Colon (tissue), 2 donors: ENCODE results near the gene TTC17.
"Not testable (repeated sequence)": the region's sequence is repeated elsewhere in the genome, so short reads cannot be mapped to it uniquely, and the experiment has no call there.

Source experiments
- FAIRE-seq: peaks from 2 replicates; lab custom pipeline; 2012; peaks lifted over from hg19 to GRCh38; lab: Jason Lieb, UNC
- donor health status: control.
- donor health status: control.

The TTC17 gene

DNA sequence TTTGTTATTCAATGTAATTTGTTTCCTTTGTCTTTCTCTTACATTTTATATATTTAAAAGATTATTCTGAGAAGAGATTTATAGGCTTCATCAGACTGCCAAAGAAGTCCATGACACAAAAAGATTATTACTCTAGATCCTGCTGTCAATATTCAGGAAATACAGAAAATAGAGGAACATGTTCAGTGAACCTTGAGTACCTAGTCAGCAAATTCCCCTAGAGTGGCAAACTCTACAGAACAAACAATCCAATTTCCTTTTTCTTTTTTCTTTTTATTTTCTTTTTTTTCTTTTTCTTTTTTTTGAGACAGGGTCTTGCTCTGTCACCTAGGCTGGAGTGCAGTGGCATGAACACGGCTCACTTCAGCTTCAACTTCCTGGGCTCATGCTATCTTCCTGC is 23.9 kb downstream of the TTC17 start:
- FAIRE-seq: no peak

DNA sequence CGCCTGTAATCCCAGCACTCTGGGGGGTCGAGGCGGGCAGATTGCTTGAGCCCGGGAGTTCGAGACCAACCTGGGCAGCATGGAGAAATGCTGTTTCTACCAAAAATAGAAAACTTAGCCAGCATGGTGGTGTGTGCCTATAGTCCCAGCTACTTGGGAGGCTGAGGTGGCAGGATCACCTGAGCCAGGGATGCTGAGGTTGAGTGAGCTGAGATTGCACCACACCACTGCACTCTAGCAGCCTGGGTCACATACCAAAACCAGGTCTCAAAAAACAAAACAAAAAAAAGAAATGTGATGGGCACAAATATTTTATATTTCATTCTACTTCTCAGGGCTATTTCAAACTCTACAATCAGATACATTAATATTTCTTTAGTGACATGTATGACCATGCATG is 25.7 kb downstream of the TTC17 start:
- FAIRE-seq: no peak

DNA sequence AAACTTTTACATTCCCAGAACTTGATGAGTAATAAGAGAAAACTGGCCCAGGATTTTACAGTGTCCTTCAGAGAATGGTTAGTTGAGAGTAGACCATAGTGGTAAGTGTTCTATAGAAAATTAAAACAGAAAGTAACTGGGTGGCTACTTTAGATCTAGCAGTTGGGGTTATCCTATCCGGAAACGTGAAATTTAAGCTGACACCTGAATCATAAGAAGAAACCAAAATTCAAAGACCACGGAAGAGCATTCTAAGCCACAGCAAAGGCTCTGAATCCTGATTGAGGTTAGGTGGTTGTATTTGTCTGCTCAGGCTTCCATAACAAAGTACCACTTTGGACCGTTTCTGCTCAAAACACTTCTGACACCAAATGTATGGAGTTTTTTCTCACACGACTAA is 34.0 kb downstream of the TTC17 start:
- no peak for FAIRE-seq

DNA sequence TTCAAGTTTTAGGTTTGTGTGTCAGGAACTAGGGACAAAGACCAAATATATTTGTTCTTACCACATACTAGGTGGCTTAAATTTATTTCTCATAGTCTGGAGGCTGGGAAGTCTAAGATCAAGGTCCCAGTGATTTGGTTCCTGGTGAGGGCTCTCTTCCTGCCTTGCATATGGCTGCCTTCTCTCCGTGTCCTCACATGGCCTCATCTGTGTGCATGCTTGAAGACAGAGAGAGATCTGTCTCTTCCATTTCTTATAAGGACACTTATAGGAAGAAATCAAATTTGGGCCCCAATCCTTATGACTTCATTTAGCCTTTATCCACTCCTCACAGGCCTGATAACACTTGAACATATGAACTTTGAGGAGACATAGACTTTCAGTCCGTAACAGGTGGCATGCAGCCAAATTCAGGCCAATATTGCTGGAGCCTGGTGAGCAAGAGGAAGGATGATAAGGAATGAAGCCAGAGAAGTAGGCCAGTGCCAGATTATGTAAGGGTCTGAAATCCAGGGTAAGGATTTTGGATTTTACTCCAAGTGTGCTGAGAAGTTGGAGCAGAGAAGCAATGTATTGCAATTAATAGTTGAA is 35.1 kb downstream of the TTC17 start:
- no peak for FAIRE-seq

DNA sequence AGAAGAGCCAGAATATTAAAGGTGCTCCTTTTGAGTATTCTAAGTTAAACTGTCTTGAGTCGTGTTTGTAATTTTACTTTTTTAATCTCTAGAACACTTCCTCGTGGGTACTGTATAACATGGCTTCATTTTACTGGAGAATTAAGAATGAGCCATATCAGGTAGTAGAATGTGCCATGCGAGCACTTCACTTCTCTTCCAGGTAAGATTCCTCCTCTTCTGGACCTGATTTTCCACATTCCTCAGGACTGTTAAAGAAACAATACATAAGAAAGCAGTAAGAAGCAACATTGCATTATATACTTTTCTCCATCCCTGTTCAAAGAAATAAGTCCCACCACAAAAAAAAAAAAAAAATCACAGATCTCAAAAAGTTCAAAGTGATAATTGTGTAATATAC is 37.9 kb downstream of the TTC17 start:
- no peak for FAIRE-seq

DNA sequence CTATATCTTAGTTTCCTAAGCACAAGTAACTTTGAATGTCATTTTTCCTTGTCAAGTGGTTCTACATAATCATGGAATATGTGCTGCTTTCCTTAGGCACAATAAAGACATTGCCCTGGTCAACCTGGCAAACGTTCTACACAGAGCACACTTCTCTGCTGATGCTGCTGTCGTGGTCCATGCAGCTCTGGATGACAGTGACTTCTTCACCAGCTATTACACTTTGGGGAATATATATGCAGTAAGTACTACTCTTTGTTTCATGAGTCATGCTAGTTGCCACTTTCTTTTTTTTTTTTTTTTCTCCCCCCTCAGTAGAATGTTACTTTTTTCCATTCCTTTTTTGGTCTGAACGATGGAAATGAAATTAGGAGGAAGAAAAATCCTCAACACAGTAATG is 38.5 kb downstream of the TTC17 start:
- FAIRE-seq: no peak

DNA sequence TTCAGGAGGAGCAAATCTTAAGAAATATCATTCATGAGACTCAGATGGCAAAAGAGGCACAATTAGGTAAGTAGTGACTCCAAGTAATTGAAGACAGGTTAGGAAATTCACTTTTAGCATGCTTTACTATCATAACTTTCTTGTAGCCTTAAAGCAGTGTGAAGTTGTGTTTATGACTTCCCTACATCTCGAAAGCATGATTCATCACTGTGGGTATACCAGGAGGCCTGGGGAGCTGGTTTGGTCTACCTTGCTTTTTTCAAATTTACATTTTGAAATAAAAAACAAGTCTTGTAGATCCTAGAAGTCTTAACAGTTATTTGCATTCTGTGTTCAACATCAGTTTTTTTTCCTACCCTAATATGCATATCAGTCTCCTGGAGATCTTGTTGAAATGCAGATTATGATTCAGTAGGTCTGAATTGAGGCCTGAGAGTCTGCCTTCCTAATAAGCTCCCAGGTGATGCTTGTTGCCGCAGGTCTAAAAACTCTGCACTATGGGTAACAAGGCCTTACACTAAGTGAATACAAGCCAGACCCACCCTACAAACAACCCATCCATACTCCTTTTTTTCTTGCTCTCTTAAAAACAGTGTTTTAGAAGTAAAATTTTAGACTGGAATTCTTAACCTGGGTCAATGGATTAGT is 41.4 kb downstream of the TTC17 start:
- no peak for FAIRE-seq

DNA sequence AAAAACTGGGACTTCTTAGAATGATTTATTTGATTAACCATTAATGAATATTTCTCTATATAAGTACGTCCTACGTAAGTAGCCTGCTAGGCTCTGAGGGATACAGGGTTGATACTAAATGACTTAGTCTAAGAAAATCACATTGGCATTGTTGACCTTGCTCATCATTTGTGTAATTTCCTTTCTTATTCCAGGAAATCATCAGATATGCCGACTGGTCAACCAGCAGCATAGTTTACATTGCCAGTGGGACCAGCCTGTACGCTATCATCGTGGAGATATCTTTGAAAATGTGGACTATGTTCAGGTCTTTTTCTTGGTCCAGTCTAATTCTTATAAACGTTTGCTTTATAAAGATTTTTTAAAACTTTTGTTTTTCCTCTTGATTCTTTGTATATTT is 42.5 kb downstream of the TTC17 start:
- no peak for FAIRE-seq

DNA sequence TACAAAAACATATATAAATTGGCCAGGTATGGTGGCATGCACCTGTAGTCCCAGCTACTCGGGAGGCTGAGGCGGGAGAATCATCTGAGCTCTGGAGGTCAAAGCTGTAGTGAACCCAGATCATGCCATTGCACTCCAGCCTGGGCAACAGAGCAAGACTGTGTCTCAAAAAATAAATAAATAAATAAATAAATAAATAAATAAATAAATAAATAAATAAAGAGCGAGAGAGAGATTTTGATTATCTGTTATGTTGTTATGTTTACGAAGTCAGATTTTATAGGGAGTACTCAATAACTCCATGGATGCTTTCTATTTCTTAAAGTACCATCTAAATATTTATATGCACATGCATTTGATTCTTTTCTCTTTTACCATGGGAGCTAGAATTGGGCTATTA is 43.1 kb downstream of the TTC17 start:
- FAIRE-seq: not testable (repeated sequence)

DNA sequence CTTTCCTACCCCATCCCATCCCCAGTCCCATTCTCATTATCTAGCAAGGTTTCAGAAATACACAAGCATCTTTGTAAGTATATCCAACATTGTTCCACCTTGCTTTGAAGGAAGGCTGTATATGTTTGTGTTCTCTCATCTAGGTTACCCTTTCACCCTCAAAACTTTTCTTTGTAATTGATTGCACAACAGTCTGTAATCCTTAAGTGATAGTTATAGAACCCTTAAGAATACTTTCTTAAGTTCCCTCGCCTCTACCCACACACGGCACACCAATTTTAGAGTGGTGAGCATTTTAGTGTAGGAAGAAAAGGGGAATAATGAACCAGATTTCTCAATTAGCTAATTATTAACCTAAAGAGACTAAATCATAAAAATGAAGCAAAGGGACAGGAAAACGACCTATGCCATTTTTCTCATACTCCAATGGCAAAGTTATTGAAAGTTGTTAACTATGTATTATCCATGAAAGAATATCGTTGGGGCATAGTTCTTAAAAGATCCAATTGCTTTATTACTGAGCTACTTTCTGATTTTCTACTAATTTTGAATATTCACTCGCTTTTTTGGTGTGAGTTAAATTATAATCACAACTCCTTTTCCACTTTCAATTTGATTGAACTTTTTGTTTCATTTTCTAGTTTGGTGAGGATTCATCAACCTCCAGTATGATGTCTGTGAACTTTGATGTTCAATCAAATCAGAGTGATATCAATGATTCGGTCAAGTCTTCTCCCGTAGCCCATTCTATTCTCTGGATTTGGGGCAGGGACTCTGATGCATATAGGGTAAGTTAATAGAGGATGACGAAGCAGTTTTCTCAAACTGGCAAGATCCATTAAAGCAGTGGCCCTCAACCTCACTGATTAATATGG is 44.9 kb downstream of the TTC17 start:
- FAIRE-seq: no peak

DNA sequence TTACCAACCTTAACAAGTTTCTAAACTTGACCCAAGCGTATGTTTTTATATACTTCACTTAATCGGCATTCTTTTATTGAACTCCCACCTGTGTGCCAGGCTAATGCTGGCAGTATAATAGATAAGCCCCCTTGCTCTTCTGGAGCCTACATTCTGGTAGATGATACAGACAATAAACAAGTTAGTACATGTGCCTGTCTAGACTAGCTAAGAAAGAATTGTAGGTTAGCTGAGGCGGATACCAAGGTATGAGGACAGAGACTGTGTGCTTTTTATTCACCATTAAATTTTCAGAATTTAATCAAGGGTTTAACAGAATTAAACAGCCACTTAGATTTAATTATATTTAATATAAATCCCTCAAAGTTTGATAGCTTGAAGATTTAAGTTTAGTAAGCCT is 45.7 kb downstream of the TTC17 start:
- FAIRE-seq: no peak

DNA sequence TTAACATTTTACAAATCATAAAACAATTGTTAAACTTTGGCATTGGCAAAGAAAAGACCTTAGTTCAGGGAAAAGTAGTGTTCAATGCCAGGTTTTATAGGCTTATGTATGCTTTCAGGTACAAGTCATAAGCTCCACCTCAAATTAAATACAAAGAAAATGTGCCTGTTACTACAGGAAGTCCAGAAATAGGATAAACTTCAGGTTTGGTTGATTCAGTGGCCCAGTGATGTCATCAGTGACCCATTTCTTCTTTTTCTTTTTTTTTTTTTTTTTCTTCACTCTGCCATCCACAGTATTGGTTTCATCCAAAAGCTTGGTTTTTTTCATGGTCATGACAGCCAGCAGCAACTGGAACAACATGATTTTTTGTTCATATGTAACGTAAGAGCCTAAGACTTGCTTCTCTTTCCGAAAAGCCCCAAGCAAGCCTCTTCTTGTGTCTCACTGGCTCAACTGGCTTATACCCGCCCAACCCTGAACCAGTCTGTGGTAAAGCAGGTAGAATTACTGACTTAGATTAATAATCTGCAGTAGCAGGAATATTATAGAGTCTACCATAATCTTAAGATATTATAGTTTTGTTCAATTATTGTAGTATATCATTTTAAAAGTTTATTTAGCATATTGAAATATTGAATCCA is 46.2 kb downstream of the TTC17 start:
- no peak for FAIRE-seq

DNA sequence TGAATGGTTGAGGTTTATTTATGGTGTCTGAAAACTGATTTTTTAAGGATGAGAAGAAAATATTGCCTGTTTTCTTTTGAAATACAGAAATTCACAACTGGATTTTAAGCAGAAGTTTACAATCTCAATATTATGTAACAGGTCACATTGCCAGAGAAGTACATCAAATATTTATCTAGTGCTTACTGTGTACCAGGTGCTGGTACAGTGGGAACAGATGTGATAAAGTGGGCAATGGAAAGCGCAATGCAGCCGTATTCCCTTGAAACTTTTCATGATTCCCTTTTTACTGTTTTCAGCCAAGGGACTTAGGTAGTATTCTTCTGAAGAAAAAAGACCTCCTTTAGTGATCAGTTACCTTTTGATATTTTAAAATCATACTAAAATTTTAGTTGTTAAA is 49.6 kb downstream of the TTC17 start:
- FAIRE-seq: no peak

DNA sequence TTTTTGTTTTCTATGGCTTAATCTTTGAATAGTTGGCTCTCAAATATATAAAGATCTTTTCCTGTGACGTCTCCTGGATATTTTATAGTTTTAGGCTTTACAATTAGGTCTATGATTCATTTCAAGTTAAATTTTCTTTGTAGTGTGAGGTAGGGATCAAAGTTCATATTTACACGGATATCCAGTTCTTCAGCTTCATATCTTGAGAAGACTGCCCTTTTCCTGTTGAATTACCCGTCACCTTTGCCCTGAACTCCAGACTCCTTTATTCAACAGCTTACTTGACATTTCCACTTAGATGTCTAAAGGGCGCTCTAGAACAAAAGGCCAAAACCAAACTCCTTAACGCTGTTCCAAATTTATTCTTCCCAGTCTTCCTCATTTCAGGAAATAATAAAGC is 51.7 kb downstream of the TTC17 start:
- FAIRE-seq: peak; percentile 82

DNA sequence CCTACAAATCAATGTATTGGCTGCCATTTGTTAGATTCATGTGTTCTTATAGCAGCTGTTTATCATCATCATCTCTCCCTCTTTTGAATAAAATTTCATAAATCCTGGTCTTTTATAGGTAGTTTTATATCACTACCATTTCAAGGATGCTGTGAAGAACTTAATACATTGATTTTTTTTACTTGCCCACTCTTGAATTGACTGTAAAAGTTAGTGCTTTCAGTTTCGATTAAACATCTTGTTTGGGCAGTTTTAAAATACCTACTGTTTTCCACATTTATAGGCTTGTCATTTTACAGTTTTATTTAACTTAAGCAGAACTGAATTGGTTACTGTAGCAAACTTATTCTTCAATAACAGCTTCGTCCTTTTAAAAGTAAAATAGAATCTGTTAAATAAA is 59.5 kb downstream of the TTC17 start:
- no peak for FAIRE-seq

DNA sequence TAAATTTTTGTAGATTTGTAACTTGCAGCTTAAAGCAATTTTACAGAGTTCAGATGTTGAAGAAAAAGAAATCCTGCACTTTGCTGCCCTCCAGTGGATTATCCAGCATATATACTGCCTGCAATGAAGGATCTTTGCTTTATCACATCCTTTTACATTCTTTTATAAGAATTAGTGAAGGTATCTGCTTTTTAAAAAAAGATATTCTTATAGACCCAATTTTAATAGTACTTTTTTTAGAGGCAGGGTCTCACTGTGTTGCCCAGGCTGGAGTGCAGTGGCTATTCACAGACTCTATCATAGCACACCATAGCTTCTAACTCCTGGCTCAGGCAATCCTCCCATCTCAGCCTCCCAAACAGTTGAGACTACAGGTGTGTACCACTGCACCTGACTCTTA is 60.7 kb downstream of the TTC17 start:
- FAIRE-seq: no peak

DNA sequence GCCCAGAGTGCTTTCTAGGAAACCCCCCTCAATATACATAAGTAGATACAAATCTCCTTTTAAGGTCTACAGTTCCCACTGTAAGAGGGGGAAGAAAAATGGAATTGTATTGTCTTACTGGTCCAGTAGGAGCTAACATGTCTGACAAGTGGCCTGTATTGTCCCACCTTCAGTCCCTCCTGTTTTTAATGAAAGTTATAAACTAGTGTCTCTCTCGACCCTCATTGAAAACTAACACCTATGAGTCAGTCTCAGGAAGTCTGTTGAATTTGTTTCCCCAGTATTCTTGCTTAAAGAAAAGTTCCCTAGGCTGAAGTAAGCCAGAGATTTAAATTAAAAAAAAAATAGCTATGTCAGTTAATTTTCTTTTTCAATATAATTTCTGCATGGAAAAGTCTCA is 69.3 kb downstream of the TTC17 start:
- no peak for FAIRE-seq

DNA sequence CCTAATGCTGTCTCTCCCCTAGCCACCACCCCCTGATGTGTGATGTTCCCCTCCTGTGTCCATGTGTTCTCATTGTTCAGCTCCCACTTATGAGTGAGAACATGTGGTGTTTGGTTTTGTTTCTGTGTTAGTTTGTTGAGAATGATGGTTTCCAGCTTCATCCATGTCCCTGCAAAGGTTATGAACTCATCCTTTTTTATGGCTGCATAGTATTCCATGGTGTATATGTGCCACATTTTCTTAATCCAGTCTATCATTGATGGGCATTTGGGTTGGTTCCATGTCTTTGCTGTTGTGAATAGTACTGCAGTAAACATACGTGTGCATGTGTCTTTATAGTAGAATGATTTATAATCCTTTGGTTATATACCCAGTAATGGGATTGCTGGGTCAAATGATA is 72.2 kb downstream of the TTC17 start:
- not testable (repeated sequence) for FAIRE-seq

DNA sequence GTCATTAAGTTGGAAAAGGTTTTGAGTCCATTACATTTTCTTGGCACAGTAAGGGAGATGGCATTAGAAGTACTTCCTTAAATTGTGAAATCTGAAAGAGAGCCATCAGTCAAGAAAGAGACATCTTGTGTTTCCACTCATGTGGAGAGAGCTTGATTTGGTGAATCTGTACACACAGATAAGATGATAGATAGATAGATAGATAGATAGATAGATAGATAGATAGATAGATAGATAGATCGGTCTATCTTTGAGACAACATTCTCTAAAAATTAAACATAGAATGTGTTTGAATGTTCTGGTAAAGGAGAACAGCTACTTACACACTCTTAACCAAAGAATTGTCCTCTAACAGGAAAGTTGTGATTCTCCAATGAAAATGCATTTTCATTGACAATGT is 76.2 kb downstream of the TTC17 start:
- FAIRE-seq: no peak

DNA sequence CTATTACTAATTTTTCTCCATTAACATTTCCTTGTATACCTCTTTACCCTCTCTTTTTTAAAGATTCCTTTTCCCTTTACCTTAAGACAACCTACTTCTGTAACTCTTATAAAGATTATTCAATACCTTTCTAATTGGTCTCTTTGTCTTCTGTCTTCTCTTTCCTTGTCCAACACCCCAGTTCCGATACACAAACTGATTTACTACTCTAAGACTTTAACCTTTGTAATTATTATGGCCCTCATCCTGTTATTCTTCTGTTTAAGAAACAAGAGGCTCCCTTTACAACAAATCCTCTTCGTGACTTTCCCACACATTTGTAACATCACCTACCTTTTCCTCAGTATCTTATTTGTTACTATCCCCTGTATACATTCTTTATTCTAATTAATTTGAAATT is 81.8 kb downstream of the TTC17 start:
- FAIRE-seq: no peak

DNA sequence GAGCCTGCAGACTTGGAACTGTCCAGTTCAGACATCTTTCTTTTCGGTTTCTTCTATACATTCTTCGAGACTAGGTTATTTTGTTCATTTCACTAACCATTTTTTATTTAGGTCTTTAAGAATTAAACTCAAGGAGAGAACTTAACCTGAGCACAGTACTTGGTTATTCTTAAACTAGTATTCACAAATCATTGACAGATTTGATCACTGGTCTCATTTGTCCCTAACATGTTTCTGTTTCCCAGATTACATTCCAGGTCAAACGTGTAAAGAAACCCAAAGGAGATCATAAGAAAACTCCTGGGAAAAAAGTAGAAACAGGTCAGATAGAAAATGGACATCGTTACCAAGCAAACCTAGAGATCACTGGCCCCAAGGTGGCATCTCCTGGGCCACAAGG is 85.1 kb downstream of the TTC17 start:
- no peak for FAIRE-seq

DNA sequence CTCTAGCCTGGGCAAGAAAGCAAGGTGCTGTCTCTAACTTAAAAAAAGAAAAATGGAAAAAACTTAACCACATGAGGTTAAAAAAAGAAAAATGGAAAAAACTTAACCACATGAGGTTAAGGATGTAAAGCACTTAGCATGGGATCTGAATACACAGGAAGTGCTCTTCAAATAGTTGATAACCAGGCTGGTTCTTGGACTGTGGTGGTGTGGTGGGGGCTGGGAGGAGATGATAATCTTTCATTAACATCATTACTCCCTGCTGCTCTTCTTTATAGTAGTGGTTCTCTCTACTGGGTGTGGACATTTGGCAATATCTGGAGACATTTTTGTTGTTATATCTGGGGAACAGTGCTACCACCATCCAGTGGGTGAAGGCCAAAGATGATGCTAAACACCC is 88.4 kb downstream of the TTC17 start:
- FAIRE-seq: no peak

DNA sequence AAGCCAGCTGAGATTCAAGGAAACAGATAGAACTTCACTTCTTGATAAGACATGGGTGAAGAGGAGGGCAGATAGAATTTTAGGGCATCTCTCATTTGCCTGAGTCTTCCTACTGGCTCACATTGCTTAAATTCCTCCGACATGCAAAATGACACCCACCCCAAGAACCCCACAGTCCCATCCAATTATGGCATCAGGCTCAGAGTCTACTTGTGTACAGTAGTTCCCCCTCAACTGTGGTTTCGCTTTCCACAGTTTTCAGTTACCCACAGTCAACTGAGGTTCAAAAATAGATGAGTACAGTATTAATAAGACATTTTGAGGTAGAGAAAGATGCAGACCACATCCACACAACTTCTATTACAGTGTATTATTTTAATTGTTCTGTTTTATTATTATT is 99.8 kb downstream of the TTC17 start:
- no peak for FAIRE-seq
